Caki2 (cell line): ENCODE data around the gene TNIP1. TPM values are rescaled to one million over a fixed set of nuclear protein-coding genes. Genes with fewer than 3 reads are reported as not detected.
A peak's percentile ranks its signal among the peaks of the same experiment; 100 is the strongest.

Experiments used
- DNase-seq: peaks from one replicate; pipeline ENCODE4 v3.0.0-alpha.2; 2015; ENCODE audit warnings: low read depth
- in situ Hi-C: cut with HindIII; loops from 2 replicates; pipeline ENCODE4 v1.10.0; 2016; ENCODE audit warnings: low sequenced_read_pairs, low pct_unique_long_range_greater_than_20kb, mixed read lengths
- total RNA-seq: library from RNA; depleted of rRNA; stranded (reverse); fragments of >200 nt; shearing (Covaris generic); gene quantifications from 2 replicates; pipeline ENCODE4 v1.2.3, GENCODE V29; 2014; ENCODE audit warnings: low replicate concordance

TNIP1 gene
- total RNA-seq, 1 experiment from 2014 or later = 176 TPM

DNA sequence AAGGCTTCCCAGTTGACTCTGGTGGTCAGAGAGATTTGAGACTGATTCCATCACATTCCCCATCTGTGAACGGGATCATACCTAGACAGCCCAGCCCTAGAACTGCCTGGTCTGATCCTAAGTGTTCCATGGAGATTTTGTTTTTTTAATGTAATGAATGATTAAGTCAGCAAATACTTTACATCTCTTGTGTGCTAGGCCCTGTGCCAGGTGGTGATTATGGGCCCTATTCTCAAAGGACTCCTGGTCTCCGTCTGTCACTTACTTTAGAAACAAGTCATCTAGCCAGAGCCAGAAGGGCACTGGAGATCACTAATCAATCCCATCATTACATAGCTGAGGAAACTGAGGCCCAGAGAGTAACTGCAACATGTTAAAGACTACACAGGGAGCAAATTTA, 61.5 kb downstream of the TNIP1 start:
- in situ Hi-C loops = no loop called here
- DNase-seq = no peak

DNA sequence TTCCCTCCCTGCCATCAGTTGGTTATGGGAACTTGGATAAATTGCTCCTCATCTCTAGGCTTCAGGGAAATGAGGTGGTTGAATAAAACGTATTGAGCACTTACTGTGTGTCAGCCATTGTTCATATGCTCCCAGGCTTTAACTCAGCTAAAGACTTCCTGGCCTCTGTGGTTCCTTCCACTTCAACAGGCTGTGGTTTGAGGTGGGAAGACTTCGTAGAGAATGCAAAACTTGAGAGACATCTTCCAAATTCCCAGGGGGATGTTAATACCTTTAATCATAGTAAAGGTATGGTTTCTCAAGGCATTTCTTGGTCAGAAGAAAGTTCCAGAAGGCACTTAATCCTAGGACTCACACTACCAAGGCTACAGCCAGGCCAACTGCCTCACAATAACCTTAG, 62.0 kb downstream of the TNIP1 start:
- in situ Hi-C loops = no loop called here
- no peak for DNase-seq

DNA sequence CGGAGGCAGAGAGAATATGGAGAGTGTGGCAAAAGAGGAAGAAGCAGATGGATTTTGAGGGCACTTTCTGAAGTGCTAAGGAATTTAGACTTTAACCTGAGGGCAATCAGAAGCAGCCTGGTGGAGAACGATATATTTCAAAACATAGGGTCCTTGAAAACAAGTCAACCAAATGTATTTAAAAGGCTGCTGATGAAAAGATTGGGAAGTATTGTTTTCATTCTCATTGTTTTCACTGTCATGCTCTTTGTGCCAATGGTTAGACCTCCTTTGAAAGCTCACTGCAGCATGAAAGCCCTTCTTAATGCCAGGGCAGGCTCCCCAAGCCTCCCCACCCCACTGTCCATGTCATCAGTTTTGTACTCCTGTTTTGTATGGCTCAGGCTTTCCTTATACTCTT, 62.9 kb downstream of the TNIP1 start:
- in situ Hi-C loops = no loop called here
- DNase-seq = no peak

DNA sequence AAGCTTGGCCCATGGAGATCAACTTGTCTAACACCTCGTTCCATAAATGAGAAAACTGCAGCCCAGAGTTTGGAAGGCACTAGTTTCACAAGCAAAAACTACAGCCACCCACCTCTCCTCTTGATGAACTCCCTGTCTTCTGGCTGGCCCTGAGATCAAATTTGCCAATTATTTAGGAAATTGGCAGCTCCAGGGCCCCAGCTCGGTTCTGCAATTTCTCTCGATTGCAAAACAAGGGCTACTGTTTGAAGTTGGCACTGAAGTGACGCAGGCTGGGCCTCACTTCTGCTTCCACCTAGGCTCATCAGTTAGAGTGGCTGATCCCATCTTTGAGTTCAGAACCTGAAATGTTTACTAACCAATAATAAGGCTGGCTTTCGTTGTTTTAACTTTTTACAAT, 64.1 kb downstream of the TNIP1 start:
- no peak for DNase-seq
- in situ Hi-C loops = no loop called here

GRCh38 chr5:151015974-151016587, 64.8 kb downstream of the TNIP1 start:
- in situ Hi-C loops = no loop called here
- DNase-seq = no peak

DNA sequence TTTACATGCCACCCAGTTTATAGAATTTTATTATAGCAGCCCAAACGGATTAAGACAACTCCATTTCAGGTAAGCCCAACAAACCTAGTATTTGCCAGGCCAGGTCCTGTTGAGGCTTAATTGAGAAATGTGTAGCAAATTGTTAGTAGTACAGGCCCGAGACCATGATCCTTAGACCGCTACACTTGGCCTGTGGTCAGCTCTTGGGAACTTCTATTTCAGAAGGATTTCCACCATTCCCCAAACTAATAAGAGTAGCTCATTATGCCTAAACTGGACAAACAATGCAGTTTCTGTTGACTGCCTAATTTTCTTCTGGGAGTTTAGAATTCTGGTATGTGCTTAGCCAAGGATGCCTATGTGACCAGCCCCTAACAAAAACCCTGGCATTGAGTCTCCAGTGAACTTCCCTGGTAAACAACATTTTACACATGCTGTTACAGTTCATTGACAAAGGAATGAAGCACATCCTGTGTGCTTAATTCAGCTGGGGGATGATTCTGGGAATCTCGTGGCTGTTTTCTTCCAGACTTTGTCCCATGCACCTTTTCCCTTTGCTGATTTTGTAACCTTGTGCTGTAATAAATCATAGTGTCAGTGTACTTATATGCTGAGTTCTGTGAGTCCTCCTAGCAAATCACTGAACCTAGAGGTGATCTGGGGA, 66.0 kb downstream of the TNIP1 start:
- in situ Hi-C loops = no loop called here
- DNase-seq = peak; percentile 40

DNA sequence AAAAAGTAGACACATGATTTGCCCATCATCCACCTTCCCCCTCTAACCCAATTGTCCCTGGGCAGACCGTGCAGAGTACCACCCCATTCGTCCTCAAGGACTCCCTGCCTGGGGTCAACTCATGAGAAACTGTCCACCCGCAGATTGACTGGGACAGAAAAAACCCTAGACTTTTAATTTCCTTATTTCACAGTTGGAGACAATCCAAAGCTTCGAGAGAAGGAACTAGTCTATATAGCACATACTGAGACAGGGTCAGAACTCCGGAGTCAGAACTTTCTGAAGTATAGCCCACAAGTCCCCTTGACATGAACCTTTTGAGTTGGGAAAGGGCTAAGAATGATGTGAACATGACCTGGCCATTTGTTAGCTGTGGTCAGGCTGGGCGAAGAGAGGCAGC, 68.0 kb downstream of the TNIP1 start:
- in situ Hi-C loops = no loop called here
- no peak for DNase-seq

DNA sequence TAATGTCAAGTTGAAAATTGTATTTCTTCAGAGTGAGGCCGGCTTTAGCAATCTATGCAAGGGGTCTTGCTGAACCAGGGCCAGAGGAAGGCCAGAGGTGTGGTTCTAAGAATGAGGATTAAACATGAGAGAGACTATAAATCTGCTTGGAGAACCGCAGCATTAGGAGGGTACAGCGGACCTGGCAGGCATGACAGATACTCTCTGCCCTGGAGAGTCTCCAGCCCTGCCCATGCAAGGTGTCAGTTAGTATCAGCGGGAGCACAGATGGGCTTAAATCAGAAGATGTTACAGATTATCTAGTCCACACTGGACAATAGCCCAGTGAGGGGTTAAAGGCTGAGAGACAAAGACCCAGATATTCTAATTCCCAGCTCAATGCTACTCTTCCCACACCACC, 71.9 kb downstream of the TNIP1 start:
- DNase-seq = no peak
- in situ Hi-C loops = no loop called here

GRCh38 chr5:151008210-151008491, 72.7 kb downstream of the TNIP1 start:
- in situ Hi-C loops = no loop called here
- DNase-seq = no peak

GRCh38 chr5:151007430-151008209, 73.2 kb downstream of the TNIP1 start:
- in situ Hi-C loops = no loop called here
- no peak for DNase-seq

GRCh38 chr5:151006704-151007334, 74.0 kb downstream of the TNIP1 start:
- in situ Hi-C loops = no loop called here
- no peak for DNase-seq

DNA sequence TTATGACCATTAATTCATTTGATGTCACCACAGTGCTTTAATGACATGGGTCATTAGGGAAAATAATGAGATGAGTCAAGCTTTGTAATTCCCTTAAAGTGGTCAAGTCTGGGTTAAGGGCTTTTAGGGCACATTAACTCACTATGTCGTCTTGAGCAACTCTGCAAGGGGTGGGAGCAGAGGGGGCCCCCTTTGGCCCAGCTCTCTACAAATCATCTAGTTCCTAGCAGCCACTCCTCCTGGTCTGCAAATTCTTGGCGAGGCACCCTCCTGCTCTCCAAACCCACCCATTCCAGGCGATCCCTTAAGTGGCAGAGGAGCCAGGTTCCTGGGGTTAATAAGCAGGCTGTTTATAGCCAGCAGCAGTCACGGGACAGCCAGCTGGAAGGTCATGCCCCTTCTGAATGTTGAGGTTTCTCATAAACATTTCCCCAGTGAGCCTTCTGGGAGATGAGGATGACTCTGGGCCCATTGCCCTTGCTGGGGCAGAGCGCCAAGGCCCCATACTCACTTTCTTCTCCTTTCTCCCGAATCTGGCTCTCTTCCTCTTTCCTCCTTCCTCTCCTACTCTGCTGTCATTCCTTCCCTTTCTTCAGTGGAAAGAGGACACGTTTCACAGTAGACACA, 74.8 kb downstream of the TNIP1 start:
- DNase-seq = no peak
- in situ Hi-C loops = no loop called here

DNA sequence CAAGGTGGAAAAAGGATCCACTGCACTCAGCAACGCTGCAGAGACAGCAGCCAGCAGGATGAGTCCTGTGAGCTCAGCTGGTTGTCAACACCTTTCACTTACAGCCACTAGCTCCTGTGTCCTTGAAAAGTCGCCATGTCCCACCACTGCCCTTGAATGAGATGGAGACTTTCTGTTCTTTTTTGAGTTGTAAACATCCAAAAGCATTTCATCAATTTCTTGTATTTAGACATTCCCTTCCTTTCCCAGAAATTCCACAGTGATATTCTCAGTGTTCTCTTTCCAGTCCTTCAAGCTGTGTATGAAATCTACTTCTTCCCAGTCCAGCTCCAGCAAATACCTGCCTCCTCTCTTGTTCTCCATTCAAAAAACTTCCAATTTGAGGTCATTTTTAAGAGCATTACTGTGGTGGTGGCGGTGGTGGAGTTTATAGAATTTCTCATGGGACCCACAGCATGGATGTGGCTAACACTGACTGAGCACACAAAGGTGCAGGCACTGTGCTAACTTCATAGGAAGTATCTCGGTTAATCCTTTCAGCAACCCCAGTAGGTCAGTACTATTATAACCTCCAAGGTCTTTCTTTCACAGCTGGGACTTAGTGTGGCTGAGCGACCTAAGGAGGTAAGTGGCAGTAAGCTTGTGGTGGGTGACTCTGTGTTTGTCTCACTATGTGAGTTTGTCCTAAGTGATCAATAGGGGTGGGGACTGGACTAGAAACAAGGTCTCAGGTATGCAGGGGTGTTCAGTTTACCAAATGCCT, 75.5 kb downstream of the TNIP1 start:
- DNase-seq = no peak
- in situ Hi-C loops = no loop called here

DNA sequence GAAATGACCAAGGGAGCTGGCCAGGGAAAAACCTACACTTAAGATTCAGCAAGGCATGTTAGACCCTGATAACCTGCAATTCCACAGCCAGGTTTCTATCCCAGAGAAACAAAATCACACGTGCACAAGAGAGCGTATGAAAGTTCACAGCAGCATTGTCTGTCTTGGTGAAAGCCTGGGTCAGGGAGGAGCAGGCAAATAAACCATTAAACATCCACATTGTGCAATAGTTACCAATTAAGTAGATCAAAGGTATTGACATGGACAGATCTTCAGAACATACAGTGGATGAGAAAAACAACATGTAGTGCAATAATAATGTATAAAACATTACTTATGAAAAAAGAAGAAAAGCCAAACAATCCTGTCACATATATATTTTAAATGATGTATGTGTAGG, 76.3 kb downstream of the TNIP1 start:
- no peak for DNase-seq
- in situ Hi-C loops = no loop called here

GRCh38 chr5:151003503-151003860, 77.4 kb downstream of the TNIP1 start:
- DNase-seq = no peak
- in situ Hi-C loops = no loop called here

GRCh38 chr5:151002681-151003502, 77.9 kb downstream of the TNIP1 start:
- in situ Hi-C loops = no loop called here

DNA sequence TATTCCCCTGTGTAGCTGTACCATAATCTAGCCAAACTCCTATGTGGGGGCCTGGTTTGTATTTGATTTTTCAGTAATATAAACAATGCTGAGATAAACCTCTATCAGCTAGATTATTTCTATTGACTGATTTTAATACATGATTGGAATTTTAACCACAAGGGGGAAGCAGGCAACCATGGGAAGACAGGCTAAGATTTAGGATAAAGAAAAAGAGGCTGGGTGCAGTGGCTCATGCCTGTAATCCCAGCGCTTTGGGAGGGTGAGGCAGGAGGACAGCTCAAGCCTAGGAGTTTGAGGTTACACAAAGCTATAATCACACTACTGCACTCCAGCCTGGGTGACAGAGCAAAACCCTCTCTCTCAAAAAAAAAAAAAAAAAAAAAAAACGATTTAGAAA, 78.6 kb downstream of the TNIP1 start:
- in situ Hi-C loops = no loop called here
- no peak for DNase-seq

More at GRCh38 chr5:151002681-151003502, 77.9 kb downstream of the TNIP1 start:
- DNase-seq = no peak

- in situ Hi-C loops = no loop called here
- no peak for DNase-seq
These were observed 79.4 kb downstream of the TNIP1 start for GRCh38 chr5:151001436-151001835.
